T-helper 2 cell treated with Interferon-gamma antibody and Interleukin-4, amounts not matched to agents 100 ng/mL and 5 ng/mL, for 36 hours (primary cell): ENCODE measurements around the gene FBXL13. TPM values are rescaled to one million over a fixed set of nuclear protein-coding genes. Genes with fewer than 3 reads are reported as not detected.
"Not testable (repeated sequence)": the region's sequence is repeated elsewhere in the genome, so short reads cannot be mapped to it uniquely, and the experiment has no call there.

ENCODE experiments used
- intact Hi-C: fragments of 100-400 bp; cut with micrococcal nuclease; formaldehyde crosslinking; loops from one replicate; pipeline ENCODE4 v1.15.1; 2023
- total RNA-seq: library from RNA; stranded (reverse); gene quantifications from 2 replicates; pipeline ENCODE4 v1.2.3, GENCODE V29; 2022

FBXL13 gene
- total RNA-seq = not detected in 2 replicates

DNA sequence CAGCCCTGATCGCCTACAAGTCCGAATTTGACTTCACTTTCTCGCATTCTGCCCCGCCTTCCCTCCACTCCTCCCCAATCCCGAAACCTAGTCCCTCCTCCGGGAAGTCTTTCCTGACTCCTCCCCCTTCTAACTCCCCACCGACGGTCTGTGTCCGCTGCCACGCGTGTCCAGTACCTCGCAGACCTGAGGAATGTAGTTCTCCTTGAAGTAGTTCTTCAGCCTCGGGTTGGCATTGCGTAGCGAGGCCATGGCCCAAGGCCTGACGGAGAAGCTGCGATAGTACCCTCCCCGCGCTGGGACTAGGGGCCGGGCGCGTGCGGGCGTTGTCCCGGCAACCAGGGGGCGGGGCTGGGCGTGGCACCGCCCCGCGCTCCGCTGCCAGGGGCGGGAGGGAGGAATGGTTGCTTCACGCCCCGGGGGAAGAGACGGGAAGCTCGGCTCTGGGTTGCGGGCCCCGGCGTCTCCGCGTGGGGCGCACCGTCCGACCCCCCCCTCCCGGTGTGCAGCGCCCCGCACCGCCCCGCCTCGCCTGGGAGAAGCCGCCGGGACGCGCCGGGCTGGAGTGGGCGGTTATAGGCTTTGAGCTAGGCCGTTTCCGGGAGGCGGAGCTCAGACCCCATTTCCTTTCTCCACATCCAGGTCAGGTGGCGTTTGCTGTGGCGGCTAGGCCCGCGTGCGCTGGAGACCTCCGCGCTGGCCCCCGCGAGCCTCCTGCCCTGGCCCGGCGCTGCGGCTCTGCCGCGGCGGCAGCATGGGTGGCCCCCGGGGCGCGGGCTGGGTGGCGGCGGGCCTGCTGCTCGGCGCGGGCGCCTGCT, at the start of gene FBXL13, which contains the start of gene ARMC10:
FBXL13 (minus strand) TSS at position 278 of the 818 bp plus-strand sequence.
ARMC10 (plus strand) TSS at position 622 of the 818 bp plus-strand sequence; CDS start at position 755, 133 bp downstream.
- intact Hi-C loops = loop anchor here (1.0 to 10.0 kb wide), 4 partner anchors 75 to 327 kb away; partner anchors contain the start of genes DNAJC2, FAM185A, NAPEPLD and PMPCB

DNA sequence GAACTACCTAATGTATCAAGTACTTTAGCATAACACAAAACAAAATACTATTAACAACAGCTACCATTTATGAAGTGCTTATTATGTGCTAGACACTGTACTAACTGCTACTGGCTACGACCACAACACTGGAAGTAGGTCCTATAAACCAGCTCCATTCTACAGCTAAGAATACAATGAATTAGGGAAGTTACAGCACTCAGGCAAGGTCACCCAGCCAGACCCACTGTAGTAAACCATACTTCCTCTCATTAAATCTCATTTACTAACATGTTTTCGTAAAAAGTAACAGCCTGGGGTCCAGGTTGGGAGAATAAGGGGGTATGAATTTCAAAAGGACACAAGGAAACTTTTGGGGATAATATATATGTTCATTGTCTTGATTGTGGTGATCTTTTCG, 48.9 kb upstream of the FBXL13 start:
- intact Hi-C loops = no loop called here

DNA sequence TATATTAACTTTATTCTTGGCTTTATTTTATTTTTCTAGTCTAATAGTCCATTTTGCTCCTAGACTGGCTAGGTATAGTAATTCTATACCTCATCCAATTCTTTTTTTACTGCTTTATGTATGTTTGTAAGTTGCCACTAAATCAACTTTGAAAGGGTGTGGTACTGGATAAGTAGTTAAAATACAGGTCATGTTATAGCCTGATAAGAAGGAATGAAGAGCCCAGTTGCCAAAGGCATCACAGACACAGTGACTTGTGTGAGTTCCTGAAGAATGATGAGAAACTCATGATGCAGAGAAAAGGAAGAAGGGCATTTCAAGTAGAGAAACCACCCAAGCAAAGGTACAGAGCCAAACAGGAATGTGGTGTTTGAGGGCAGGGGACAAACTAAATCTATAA, 47.0 kb upstream of the FBXL13 start:
- intact Hi-C loops = no loop called here

DNA sequence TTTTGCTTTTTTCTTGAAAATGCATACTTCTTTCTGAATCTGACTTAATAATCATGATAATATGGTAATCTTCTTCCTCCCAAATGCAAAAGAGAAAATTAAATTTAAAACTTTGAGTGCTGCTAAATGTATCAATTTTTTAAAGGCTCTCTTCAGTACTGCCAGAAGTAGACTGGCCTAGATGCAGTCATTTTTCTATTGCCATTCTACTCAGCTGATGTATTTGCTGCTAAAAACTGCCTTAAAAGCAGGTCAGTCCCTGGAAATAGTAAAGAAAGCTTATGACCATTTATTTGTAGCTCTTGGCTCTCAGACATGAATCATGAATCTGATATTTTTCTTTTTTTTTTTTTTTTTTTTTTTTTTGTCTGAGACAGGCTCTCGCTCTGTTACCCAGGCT, 45.8 kb upstream of the FBXL13 start:
- intact Hi-C loops = no loop called here

DNA sequence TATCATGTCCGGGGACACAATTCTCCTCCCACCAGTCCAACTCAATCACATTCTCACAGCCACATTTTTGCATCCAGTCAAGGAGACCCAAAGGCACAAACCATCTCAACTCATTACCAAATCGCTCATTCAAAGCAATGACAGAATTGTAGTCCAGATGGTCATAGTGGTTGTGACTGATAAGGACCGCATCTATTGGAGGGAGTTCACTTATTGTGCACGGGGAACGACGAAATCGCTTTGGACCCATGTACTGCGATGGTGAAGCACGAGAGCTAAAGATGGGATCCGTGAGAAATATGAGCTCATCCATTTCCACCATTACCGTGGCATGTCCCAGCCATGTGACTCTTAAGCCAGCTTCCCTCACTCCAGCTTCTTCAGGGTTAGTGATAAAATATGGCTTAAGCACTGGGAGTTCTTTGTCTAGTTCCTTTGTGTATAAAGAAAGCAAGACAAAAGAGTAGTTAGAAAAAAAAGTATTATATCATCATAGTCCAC, 45.2 kb upstream of the FBXL13 start:
- intact Hi-C loops = no loop called here

DNA sequence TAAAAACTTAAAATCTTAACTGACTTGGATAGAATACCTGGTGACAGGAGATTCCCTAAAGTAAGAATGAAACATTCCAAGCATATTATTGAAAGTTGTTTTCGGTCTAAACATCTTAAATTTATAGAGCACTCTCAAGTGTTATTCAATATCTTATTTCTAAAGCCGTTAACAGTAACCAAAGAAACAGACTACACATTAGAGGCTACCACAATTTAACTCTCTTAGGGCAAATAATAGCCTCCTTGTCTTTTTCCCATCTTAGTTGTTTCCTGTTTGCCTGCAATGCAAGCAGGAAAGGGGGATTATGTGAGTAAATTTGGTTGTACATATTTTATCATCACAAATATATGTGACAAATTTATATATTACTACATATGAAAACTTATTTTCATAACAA, 42.9 kb upstream of the FBXL13 start:
- intact Hi-C loops = no loop called here

DNA sequence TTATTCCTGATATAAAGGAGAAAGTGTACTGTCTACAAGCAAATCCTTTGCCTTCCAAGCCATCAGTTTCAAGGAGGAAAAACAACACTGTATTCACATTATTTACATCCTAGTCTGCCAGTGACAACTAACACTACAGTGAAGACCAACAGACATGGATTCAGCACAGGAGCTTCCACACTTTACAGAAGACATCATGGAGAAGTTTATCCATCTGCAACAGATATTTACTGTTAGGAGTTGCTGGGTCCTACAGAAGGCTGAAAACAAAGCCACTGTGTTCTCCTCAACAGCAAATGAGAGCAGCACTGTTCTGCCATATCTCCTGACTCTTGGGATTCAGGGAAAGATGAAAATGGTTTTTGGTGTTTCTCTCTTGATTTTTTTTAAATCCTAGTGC, 42.4 kb upstream of the FBXL13 start:
- intact Hi-C loops = no loop called here

DNA sequence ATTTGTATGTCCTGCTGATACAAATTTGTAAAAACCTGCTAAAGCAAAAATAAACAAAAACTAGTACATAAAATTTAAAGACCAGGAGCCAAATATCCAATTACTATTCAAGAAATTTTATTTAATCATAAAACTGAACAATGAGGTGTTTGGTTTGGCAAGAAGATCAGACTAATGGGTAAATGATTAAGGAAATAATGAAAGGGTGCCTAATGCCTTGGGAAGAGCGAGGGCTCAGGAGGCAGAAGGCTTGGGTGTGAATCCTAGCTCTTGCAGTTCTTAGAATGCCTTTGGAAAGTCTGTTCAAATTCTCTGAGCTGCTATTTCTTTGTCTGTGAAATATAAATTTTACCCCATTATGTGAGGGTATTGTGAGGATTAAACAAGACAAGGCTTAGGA, 41.9 kb upstream of the FBXL13 start:
- intact Hi-C loops = no loop called here

DNA sequence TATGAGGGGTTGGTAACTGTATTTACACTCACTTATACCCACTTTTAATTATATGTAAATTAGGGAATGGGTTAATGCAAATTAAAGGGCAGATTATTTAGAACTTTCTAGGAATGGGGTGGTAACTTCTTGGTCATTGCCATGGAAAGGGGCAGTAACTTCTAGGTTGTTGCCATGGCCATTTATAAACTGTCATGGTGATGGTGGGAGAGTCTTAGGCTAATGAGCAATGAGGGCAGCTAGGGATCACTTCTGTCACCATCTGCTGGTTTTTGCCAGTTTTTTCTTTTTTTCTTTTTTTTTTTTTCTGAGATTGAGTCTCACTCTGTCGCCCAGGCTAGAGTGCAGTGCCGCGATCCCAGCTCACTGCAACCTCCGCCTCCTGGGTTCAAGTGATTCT, 41.2 kb upstream of the FBXL13 start:
- intact Hi-C loops = no loop called here

DNA sequence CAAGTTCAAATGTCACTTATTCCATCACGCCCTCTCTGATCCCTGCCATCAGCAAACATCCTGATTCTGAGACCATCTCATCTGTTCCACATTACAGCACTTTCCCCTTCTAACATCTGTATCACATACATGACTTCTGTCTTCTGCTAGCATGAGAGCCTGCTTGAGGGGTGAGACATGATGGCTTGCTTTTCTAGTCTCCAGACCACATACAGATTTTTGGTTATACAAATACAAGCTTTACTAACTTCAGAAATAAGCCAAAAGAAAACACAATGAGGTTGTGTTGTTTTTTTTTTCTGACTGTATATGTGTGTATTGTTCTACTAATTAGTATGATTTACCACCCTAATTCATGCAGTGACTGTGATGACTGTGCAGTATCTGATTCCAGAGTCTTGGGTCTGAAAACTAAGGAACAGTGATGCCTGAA, 40.0 kb upstream of the FBXL13 start:
- intact Hi-C loops = no loop called here

DNA sequence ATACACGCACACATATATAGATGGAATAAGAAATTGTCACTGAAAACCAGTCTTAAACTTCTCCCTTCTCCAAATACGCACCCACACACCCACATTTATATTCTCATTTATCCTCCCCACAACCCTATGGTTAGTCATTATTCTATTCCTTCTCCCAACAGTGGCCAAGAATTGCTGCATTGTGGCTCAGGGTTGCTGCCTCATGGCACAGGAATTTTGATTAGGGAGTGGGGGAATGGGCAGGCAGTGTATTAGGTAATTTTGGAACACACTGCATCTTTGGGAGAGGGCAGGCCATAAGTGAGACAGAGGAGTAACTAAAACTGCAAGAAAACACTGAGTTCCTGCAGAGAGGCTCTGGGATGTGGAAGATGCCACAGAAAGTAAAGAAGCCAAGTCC, 38.6 kb upstream of the FBXL13 start:
- intact Hi-C loops = no loop called here

DNA sequence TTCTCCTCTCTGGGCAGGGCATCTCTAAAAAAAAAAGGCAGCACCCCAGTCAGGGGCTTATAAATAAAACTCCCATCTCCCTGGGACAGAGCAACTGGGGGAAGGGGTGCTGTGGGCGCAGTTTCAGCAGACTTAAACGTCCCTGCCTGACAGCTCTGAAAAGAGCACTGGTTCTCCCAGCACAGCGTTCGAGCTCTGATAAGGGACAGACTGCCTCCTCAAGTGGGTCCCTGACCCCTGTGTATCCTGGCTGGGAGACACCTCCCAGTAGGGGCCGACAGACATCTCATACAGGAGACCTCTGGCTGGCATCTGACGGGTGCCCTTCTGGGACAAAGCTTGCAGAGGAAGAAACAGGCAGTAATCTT, 32.1 kb upstream of the FBXL13 start:
- intact Hi-C loops = not testable (repeated sequence)

DNA sequence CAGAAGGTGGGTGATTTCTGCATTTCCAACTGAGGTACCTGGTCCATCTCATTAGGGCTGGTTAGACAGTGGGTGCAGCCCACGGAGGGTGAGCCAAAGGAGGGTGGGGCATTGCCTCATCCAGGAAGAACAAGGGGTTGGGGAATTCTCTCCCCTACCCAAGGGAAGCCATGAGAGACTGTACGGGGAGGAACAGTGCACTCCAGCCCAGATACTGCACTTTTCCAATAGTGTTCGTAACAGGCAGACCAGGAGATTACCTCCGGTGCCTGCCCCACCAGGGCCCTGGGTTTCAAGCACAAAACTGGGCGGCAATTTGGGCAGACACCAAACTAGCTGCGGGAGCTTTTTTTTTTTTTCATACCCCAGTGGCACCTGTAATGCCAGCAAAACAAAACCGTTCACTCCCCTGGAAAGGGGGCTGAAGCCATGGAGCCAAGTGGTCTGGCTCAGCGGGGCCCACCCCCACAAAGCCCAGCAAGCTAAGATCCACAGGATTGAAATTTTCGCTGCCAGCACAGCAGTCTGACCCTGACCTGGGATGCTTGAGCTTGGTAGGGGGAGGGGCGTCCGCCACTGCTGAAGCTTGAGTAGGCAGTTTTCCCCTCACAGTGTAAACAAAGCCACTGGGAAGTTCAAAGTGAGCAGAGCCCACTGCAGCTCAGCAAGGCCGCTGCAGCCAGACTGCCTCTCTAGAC, 31.6 kb upstream of the FBXL13 start:
- intact Hi-C loops = no loop called here

DNA sequence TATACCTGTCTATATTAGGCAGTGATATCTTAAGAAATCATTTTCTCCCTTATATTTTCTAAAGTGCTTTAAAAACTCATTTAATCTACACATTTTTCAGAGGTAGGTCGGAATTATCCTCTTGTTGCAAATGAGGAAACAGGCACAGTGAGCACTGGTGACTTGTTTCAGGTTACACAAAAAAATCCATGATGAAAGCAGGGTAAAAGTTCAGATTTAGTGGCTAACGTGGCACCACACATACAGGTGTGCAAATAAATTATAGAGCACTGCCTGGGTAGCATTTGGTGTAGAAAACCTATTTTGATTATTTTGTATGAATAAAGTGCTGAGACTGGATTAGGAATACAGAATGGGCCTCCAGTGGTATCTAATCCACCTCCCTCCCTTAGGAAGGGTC, 26.9 kb upstream of the FBXL13 start:
- intact Hi-C loops = no loop called here

DNA sequence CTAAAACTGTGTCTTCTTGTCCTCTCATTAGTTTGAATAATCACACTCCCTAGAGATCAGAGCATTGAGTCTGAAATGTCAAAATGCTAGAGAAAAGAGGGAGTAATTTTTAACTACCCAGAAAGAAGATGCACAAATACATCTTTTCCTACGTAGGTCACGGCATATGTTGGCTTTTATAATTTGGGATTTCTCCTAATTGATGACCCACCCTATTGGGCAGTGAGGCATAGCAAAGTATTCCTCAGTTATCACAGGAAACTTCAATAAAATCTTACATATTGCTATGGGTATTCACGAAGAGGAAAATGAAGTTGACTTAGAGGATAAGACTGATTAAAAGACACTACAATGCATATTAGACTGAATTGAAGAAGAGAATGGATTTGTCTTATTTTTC, 25.8 kb upstream of the FBXL13 start:
- intact Hi-C loops = no loop called here

DNA sequence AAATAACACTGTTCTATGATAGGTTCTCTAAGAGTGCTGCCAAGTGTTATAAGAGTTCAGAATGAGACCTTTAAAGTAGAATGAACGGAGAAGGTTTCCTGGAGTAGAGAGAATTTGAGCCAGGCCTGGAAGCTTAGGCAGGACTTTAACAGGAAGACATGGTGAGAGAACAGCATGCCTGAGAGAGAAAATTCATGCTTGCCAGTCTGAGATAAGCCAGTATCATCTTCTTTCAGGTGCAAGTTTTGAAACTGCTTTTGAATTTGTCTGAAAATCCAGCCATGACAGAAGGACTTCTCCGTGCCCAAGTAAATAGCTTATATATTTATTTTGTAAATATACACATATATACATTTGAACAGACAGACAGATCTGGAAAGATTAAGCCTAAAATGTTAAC, 22.4 kb upstream of the FBXL13 start:
- intact Hi-C loops = no loop called here

DNA sequence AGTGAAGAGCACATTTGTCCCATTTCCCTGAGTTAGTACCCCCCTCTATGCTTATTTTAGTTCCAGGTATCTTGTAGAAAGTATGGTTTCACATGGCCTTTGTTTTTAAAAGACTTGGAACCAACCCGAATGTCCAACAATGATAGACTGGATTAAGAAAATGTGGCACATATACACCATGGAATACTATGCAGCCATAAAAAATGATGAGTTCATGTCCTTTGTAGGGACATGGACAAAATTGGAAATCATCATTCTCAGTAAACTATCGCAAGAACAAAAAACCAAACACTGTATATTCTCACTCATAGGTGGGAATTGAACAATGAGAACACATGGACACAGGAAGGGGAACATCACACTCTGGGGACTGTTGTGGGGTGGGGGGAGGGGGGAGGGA, 21.0 kb upstream of the FBXL13 start:
- intact Hi-C loops = not testable (repeated sequence)

DNA sequence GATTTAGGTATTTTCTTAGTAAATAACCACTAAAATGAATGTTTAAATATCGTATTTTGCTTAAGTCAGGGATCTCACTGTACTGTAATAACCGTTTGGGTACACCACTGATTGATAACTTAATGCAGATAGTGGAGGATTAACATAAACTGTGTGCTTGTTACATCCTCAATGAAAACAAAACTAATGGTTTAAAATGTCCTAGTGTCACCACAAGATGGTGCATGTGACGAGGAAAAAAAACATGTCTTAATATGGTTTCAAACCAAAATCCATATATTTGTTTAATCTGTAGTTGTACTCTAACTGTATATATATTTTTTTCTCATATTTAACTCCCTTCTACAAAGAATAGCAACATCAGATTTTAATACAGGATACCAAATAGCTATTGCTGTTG, 19.5 kb upstream of the FBXL13 start:
- intact Hi-C loops = no loop called here

DNA sequence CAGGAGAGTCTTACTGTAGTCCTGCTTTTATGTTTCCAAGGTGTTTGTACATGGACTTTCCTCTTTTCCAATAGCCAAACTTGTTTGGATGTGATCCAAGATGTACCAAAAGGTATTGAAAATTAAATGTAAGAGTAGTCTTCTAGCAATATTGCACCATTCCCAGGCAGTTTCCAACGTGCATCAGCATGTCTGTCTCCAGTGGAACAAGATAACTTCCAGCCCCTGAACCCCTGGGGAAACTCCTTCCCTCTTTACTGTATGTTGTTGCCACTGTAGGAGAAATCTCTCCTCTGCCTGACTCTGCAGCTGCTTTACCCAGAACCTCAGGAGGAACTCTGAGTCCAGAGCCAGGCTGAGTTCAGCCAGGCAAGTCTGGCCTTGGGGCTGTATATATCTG, 18.8 kb upstream of the FBXL13 start:
- intact Hi-C loops = no loop called here

DNA sequence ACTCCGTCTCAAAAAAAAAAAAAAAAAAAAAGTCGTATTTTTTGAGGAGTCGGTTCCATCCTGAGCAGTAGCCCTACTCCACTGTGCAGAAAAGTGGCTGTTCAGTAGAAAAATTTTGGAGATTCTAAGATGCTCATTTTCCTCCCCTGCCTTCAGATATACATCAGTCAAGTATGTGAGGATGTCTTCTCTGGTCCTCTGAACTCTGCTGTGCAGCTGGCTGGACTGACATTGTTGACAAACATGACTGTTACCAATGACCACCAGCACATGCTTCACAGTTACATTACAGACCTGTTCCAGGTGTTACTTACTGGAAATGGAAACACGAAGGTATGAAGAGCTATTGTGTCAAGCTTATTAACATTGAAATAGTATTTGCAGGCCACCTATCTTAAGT, 17.7 kb upstream of the FBXL13 start:
- intact Hi-C loops = not testable (repeated sequence)

DNA sequence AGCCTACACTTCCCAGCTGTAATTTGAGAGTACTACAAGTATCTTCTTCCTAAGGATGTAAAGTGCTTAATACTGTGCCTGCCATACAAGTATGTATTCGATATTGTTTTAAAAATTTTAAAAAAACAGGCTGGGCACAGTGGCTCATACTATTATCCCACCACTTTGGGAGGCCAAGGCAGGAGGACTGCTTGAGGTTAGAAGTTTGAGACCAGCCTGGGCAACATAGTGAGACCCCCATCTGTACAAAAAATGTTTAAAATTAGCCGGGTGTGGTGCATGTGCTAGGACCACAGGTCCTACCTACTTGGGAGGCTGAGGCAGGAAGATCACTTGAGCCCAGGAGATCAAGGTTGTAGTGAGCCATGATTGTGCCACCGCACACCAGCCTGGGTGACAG, 8.6 kb upstream of the FBXL13 start:
- intact Hi-C loops = no loop called here

DNA sequence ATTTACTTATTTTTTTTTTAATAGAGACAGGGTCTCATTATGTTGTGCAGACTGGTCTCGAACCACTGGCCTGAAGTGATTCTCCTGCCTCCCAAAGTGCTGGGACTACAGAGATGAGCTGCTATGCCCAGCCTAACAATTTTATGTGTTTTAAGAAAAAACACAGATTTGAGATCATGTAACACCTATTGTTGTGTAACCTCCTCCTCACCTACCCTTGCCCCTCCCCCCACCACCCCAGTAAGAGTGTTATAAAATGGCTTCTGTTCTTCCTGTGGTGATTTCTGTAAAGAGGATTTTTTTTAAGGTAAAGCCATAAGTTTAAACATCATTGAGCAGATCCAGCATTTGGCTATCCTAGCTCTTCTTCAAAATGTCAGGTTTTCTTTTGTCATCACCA, 7.9 kb upstream of the FBXL13 start:
- intact Hi-C loops = no loop called here

DNA sequence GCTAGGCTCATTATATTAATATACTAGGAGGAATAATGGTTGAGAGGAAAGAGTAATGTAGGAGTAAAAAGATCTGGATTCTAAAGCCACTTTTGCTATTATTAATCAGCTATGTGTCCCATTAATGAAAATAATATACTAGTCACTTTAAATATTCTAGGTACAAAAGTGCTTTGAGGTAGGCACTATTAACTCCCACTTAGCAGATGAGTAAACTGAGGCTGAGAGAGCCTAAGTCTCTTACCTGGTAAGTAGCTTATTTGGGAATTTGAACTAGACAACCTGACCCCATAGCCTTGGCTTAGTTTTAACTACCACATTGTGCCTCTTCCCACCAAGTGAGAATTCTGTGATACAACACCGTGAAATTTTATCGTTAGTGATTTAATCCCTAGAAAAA, 6.3 kb upstream of the FBXL13 start:
- intact Hi-C loops = no loop called here
